SH-SY5Y (cell line): Measurements from ENCODE around the gene POLH.
A peak's percentile ranks its signal among the peaks of the same experiment; 100 is the strongest.

Experiments used
- GATA2 ChIP-seq: IDR thresholded peaks from 2 replicates; pipeline ENCODE4 v1.6.1; 2011; ENCODE audit warnings: mild to moderate bottlenecking, low read depth, low read length
- GATA3 ChIP-seq: IDR thresholded peaks from 2 replicates; pipeline ENCODE4 v1.6.1; 2011; ENCODE audit warnings: low read depth, mild to moderate bottlenecking, low read length, moderate library complexity

The POLH gene

DNA sequence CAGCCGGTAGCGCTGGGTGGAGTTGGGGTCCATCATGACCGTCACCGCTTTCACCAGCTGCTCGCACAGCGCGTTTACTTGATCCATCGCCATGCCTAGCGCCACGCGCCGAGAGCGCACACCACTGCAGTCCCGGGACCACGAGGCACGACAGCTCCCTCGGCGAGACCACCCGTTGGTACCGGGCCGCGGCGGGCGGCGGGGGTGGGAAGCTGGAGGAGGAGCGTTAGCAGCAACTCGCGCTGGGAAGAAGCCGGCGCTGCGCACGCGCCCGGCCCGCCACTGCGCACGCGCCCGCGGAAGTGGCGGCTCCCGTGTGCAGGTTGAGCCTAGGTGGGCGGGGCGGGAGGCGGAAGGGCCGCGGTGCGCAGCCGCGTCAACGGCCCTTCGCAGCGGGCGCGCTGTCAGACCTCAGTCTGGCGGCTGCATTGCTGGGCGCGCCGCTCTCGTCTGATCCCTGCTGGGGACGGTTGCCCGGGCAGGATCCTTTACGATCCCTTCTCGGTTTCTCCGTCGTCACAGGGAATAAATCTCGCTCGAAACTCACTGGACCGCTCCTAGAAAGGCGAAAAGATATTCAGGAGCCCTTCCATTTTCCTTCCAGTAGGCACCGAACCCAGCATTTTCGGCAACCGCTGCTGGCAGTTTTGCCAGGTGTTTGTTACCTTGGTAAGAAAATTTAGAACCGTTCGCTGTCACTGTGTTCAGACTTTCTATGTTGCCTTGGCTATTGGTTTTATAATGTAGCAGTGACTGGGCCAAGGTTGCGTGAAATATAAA is at the start of gene POLH, which contains the start of gene XPO5:
Gene POLH, plus strand, starts transcription at position 414 of the 780 bp plus-strand sequence. CDS start 6,135 bp downstream, outside the sequence.
Gene XPO5, minus strand, starts transcription at position 267 of the 780 bp plus-strand sequence. Its CDS starts 174 bp downstream, at position 93.
- no peak for TF ChIP-seq GATA3
- no peak for TF ChIP-seq GATA2

DNA sequence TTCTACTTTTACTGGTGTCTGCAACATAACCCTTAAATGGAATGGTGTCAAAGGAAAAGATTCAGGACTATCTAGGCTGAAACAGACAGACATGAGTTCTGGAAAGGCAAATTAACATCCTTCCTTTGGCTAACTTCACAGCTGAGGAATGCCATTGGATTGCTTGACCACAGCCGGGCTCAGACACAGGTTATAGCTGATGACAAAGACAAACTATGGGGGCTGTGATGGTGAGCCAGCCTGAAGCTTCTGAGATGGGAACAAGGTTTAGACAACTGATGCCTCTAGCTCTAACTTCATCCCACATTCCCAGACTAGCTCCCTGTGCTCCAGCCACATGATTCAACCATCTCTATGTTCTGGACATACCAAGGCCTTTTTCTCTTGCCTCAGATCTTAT is 43.8 kb upstream of the POLH start:
- no peak for TF ChIP-seq GATA3
- no peak for TF ChIP-seq GATA2

DNA sequence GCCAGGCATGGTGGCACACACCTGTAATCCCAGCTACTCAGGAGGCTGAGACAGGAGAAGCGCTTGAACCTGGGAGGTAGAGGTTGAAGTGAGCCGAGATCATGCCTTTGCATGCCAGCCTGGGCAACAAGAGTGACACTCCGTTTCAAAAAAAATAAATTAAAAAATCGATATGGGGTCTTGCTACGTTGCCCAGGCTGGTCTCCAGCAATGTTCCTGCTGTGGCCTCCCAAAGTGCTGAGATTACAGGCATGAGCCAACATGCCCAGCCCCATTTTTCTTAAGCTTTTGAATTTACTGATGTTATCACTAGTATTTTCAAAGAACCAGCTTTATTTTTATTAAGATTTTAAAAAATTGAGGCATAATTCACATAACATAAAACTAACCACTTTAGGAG is 35.5 kb upstream of the POLH start:
- TF ChIP-seq GATA2 (no peak), GATA3 (no peak)

DNA sequence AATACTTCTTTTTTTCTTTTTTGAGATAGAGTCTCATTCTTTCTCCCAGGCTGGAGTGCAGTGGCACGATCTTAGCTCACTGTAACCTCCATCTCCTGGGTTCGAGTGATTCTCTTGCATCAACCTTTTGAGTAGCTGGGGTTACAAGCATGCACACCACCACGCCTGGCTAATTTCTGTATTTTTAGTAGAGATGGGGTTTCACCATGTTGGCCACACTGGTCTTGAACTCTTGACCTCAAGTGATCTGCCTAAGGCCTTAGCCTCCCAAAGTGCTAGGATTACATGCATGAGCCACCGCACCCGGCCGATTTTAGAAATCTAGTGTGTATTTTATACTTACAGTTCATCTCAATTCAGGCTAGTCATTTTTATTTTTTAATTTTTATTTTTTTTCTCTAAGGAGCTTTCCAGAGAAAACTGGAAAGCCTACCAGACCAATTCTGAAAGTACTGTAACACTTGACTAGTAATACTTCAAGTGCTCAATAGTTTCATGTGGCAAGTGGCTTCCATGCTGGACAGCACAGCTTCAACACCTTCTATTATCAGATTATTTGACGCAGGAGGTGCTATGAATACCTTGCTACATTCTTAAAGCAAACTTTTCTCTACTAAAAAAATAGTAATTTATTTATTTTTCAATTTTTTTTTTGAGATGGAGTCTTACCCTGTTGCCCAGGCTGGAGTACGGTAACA is 34.1 kb upstream of the POLH start:
- TF ChIP-seq GATA3, result no peak
- no peak for TF ChIP-seq GATA2

DNA sequence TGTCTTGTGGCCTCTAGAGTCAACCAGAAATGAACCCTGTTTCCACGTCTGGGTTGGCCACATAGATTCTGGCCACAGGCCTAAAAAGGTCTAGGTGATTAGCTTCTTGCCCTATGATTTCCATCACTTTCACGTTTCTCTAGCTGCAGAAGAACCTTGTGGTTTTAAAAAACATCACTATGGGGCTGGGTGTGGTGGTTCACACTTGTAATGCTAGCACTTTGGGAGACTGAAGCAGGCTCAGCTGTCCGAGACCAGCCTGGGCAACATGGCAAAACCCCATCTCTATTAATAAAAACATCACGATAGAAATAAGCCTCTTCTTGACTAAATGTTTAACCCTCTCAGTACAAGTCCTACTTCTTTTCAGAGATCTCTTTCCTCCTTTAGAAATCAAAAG is 31.5 kb upstream of the POLH start:
- TF ChIP-seq GATA2 (no peak), GATA3 (no peak)

DNA sequence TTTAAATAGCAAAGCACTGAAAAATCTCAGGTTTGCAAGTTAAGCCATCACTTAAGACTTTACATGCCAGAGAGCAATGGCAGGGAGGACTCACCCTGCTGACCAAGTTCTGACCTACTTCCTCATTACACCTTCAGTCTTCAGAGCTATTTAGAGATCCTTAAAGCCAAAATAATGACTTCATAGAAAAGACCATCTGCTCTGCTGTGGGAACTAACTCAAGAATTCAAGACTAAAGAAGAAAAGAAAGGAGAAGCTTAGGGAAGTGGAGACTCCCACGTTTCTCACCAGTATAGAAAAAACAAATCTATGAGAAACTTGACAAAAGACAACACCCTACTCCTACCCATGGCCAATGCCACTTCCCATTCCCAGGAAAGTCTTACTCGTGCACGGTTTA is 28.8 kb upstream of the POLH start:
- TF ChIP-seq GATA3, result no peak
- no peak for TF ChIP-seq GATA2

DNA sequence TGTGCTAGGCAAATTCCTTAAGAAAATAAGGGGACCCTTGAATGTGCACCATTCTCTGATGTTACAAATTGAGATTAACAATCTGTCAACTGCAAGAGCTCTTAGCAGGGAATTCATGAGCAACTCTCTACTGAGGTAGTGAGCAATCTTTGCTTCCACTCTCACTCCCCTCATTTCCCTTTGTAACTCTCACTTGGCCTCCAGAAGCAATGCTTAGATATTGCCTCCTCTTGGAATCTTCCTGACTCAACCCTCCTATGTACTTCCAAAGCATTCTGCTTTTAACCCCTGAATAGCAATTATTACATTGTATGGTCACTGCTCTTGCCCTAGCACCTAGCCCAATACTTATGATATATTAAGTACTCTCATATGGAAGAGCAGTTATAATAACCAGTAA is 16.7 kb upstream of the POLH start:
- TF ChIP-seq GATA2, result no peak
- TF ChIP-seq GATA3, result no peak

DNA sequence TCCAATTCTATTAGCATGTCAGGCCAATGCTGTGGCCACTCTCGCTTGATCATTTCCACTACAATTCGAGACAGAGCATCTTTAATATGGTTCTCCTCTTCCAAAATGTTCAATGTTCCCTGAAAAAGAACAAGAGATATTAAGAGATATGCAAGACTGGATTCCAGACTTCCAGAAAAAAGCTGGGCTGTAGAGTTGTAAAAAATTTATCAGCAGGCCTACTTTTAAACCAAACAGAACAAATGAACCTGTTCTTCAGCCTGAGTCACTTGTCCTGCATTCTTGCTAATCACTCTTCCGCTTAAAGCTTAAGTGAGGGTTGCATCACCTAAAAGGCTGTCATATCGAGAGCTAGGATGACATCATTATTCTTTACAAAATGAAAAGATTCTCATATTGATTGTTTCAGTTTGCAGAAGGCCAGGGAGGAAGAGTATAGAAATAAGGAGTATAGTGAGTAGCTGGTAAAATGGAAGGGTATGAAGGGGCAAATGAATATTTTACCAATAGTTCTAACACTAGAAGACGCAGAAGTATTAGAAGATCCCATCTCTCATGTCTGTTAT is 5.0 kb upstream of the POLH start:
- no peak for TF ChIP-seq GATA2
- no peak for TF ChIP-seq GATA3

DNA sequence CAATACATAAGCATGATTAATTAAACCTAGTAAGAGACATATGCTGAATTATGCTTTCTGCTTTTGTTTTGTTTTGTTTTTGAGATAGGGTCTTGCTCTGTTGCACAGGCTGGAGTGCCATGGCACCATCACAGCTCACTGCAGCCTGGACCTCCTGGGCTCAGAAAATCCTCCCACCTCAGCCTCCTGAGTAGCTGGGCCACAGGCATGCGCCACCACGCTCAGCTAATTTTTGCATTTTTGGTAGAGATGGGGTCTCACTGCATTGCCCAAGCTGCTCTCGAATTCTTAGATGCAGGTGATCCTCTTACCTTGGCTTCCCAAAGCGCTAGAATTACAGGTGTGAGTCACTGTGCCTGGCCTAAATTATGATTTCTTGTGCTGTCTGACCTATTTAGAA is 4.0 kb upstream of the POLH start:
- TF ChIP-seq GATA2 (no peak), GATA3 (no peak)

DNA sequence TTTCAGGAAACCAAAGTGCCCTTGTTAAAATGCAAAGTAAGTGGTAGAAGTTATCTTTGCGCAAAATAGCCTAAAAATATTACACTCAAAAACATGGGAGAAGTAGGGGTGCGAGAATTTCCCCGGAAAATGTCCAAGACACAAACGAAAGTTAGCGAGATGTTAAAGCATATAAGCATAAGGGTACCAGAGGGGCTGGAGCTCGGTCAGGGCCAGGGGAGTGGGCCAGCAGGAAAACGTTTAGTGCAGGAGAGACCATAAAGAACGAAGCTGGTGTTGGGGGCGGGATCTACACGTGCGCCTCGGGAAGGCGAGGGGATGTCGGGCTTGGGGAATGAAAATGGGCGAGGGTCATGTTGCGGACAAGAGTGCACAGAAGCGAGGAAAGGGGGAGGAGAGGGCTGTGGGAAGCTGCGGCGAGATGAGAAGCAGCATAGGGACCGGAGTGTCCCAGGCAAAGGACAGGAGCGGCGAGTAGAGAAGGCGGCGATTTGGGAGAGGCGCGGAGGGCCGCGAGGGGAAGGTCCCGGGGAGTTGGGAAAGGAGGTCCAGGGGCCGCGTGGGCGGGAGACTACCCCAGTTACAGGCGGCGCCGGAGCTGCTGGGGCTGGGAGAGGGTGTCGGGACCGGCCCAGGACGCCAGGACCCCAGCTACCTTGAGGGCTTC is 747 bp upstream of the POLH start:
- TF ChIP-seq GATA2 (no peak), GATA3 (no peak)

DNA sequence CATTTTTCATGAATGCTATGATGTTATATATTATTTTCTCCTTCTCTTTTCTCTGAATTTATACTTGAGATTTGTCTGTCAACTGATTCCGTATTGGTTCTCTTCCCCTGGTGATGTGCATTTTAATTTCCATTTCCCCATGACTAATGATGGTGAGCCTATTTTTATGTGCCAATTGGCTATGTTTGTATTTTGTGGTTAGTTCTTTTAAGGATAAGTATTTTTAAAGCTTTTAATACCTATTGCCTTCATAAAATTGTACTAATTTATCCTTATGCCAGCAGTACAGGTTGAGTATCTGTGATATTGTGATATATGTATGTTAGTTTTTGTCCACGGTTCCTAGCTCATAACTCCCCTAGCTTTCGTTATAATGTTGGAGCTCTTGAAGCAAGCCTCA is 2.8 kb downstream of the POLH start:
- TF ChIP-seq GATA3 (no peak), GATA2 (no peak)

DNA sequence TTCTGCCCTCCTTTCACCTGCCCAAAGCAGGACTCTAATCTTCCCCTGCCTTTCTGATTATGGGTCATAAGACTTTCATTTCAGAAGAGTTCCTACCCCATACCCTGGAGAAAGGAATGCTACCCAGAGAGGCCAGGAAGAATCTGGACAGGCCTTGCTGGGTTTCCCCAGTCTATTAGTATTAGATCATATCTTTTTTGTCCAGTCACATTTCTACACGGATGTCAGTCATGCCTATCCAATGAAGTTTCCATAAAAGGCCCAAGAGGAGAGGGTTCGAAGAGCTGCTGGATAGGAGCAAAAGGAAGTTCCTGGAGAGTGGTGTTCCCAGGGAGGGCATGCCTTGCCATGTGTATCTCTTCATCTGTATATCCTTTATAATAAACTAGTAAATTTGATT is 3.2 kb downstream of the POLH start:
- TF ChIP-seq GATA3 (no peak), GATA2 (0 out of 2 replicates have a peak, but pooled peaks have one; percentile 5)

DNA sequence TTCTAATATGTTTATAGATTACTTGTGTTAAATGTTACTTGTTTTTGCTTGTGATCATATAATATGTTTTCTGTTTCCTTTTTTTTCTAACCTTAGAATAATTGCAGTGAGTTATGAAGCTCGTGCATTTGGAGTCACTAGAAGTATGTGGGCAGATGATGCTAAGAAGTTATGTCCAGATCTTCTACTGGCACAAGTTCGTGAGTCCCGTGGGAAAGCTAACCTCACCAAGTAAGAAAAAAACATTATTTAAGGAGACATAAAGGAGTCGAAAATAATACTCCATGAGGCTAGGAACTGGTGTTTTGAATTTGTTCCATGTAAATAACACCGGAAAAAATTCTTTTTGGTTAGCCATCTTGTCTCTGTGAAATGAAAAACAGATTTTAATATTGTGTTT is 6.9 kb downstream of the POLH start:
- TF ChIP-seq GATA3 (no peak), GATA2 (no peak)
